SK-N-SH (cell line): ENCODE data around the gene GPT2. TPM values are rescaled to one million over a fixed set of nuclear protein-coding genes. Genes with fewer than 3 reads are reported as not detected.

ENCODE experiments used
- CTCF ChIA-PET: fragments of 300-600, 350-600 bp; formaldehyde crosslinking; extraction: SDS; loops from one replicate; lab custom pipeline; 2021; lab: Yijun Ruan, JAX
- POLR2A ChIA-PET: fragments of 350-600 bp; sonication (Branson Sonifier 250); formaldehyde crosslinking; extraction: SDS; loops from one replicate; lab custom pipeline; 2020; ENCODE audit warnings: antibody characterized with exemption, inconsistent platforms; lab: Yijun Ruan, JAX
- DNase-seq: peaks from one replicate; pipeline ENCODE4 v3.0.0; 2012
- H2AFZ ChIP-seq: fragments of 200-600 bp; sonication (generic); 2 replicates; pipeline ENCODE4 v1.8.1; 2016; ENCODE audit warnings: antibody characterized with exemption, mild to moderate bottlenecking, low read depth
- H3F3A ChIP-seq: fragments of 200-600 bp; sonication (generic); replicated peaks from 2 replicates; pipeline ENCODE3; 2016; ENCODE audit warnings: antibody characterized with exemption, mild to moderate bottlenecking; ENCODE audit not compliant: insufficient read depth
- H3K27ac ChIP-seq, 2 experiments: fragments of 200-500 bp in 1 of 2; fragments of 200-600 bp in 1 of 2; sonication (Bioruptor generic) in 1 of 2; sonication (generic), shearing (Covaris generic) in 1 of 2; 2 replicates each; pipeline versions ENCODE4 v1.5.1 to v1.6.1; 2014 to 2016; ENCODE audit warnings: low read depth in 2 of 2, inconsistent platforms in 1 of 2, low read length in 1 of 2, mild to moderate bottlenecking in 1 of 2, mixed read lengths in 1 of 2
- H3K27me3 ChIP-seq: fragments of 200-600 bp; sonication (generic), shearing (Covaris generic); 2 replicates; pipeline ENCODE4 v1.6.1; 2016; ENCODE audit warnings: mixed run types; ENCODE audit not compliant: insufficient read depth
- H3K36me3 ChIP-seq, 2 experiments: fragments of 200-500 bp in 1 of 2; fragments of 200-600 bp in 1 of 2; sonication (Bioruptor generic) in 1 of 2; sonication (generic) in 1 of 2; replicated peaks in 1 of 2; 2 replicates each; pipeline versions ENCODE3 to v1.5.1; 2014 to 2016; ENCODE audit warnings: low read length in 1 of 2, mild to moderate bottlenecking in 1 of 2; ENCODE audit not compliant: insufficient read depth in 2 of 2, control insufficient read depth in 1 of 2
- H3K4me1 ChIP-seq, 2 experiments: fragments of 200-500 bp in 1 of 2; fragments of 200-600 bp in 1 of 2; sonication (Bioruptor generic) in 1 of 2; sonication (generic), shearing (Covaris generic) in 1 of 2; 2 replicates each; pipeline versions ENCODE4 v1.5.1 to v1.6.1; 2014 to 2016; ENCODE audit warnings: low read depth in 1 of 2, low read length in 1 of 2, mixed run types in 1 of 2; ENCODE audit not compliant: insufficient read depth in 2 of 2, control insufficient read depth in 1 of 2
- H3K4me2 ChIP-seq: fragments of 200-600 bp; sonication (generic), shearing (Covaris generic); 2 replicates; pipeline ENCODE4 v1.6.1; 2017; ENCODE audit warnings: mixed run types
- H3K4me3 ChIP-seq, 2 experiments: fragments of 200-500 bp in 1 of 2; fragments of 200-600 bp in 1 of 2; sonication (Bioruptor generic) in 1 of 2; sonication (generic), shearing (Covaris generic) in 1 of 2; 2 replicates each; pipeline versions ENCODE4 v1.5.1 to v1.8.1; 2014 to 2016; ENCODE audit warnings: low read depth in 2 of 2, inconsistent platforms in 1 of 2, low read length in 1 of 2, mild to moderate bottlenecking in 1 of 2, mixed read lengths in 1 of 2, moderate library complexity in 1 of 2
- H3K79me2 ChIP-seq: fragments of 200-600 bp; sonication (generic); 2 replicates; pipeline ENCODE4 v1.8.1; 2017; ENCODE audit warnings: mild to moderate bottlenecking; ENCODE audit not compliant: insufficient read depth
- H3K9ac ChIP-seq: fragments of 200-600 bp; sonication (generic); 2 replicates; pipeline ENCODE4 v1.6.1; 2017; ENCODE audit warnings: mixed run types
- H3K9me2 ChIP-seq: fragments of 200-600 bp; sonication (generic); 2 replicates; pipeline ENCODE4 v1.6.1; 2017; ENCODE audit warnings: mixed run types
- H3K9me3 ChIP-seq: fragments of 200-600 bp; sonication (generic); 2 replicates; pipeline ENCODE4 v1.6.1; 2017; ENCODE audit warnings: mixed run types, mild to moderate bottlenecking, moderate library complexity
- H4K20me1 ChIP-seq: fragments of 200-600 bp; sonication (generic); 2 replicates; pipeline ENCODE4 v1.6.1; 2017; ENCODE audit warnings: mild to moderate bottlenecking, mixed run types; ENCODE audit not compliant: insufficient read depth
- EP300 ChIP-seq, 2 experiments: IDR thresholded peaks; 2 replicates each; pipeline versions ENCODE4 v1.4.0 to v1.6.1; 2012; ENCODE audit warnings: borderline replicate concordance in 1 of 2, low read depth in 1 of 2, low read length in 1 of 2
- EZH2phosphoT487 ChIP-seq: fragments of 200-600 bp; sonication (generic); IDR thresholded peaks from 2 replicates; pipeline ENCODE4 v1.6.1; 2017; ENCODE audit warnings: low read depth, mixed run types, mild to moderate bottlenecking, antibody characterized with exemption, moderate library complexity, borderline replicate concordance
- GATA2 ChIP-seq: sonication (generic); formaldehyde crosslinking; IDR thresholded peaks from 2 replicates; pipeline ENCODE4 v1.5.0; 2020; ENCODE audit warnings: mild to moderate bottlenecking, missing genetic modification reagents
- MEF2A ChIP-seq: IDR thresholded peaks from 2 replicates; pipeline ENCODE4 v1.4.0; 2012; ENCODE audit warnings: low read depth, borderline replicate concordance
- NFIC ChIP-seq: IDR thresholded peaks from 2 replicates; pipeline ENCODE4 v1.4.0; 2012; ENCODE audit warnings: borderline replicate concordance
- RAD21 ChIP-seq: IDR thresholded peaks from 2 replicates; pipeline ENCODE4 v1.6.1; 2012; ENCODE audit warnings: mild to moderate bottlenecking, low read length
- SMC3 ChIP-seq: IDR thresholded peaks from 2 replicates; pipeline ENCODE4 v1.6.1; 2012; ENCODE audit warnings: low read depth, low read length, improper control_type of control experiment
- USF1 ChIP-seq: IDR thresholded peaks from 2 replicates; pipeline ENCODE4 v1.4.0; 2012; ENCODE audit warnings: low read depth, borderline replicate concordance
- WGBS: methylation state at CpG from one replicate; pipeline ENCODE4 v1.1.6; 2017; ENCODE audit warnings: low lambda C conversion rate; 5-methylcytosine and 5-hydroxymethylcytosine counted together
- polyA plus RNA-seq, 3 experiments: library from polyadenylated mRNA; depleted of rRNA; stranded (reverse); fragments of >200 nt; gene quantifications; 2 replicates each; pipeline ENCODE4 v1.2.3, GENCODE V29; 2012
- TF ChIP-seq, protein P1 (sequence below): fragments of 200-600 bp; sonication (generic); IDR thresholded peaks from 2 replicates; pipeline ENCODE4 v1.6.1; 2017; ENCODE audit warnings: antibody characterized with exemption, mild to moderate bottlenecking, moderate library complexity

The GPT2 gene
- polyA plus RNA-seq, 1 of the 3 experiments (the other 2 are of a cell fraction) = 19.9 TPM

GRCh38 chr16:46908540-46909372 is 24.6 kb downstream of the GPT2 start:
- no peak overlapping the region for H3K4me3 ChIP-seq
- CTCF ChIA-PET = interaction anchor here (0.6 to 16.0 kb wide), 32 partner anchors 8 to 1256 kb away, joined by 3 to 231 read pairs (median 6); partner anchors contain the start of gene GPT2
- no peaks in the 10 kb centered on the region for H3K79me2 ChIP-seq
- no peak overlapping the region for H3K4me2 ChIP-seq
- H3F3A ChIP-seq = no peaks in the 10 kb centered on the region
- POLR2A ChIA-PET = interaction anchor here (1.0 kb wide), 1 partner anchor 55 kb away, joined by 4 read pairs; no protein-coding TSS in a partner anchor
- WGBS = 41% methylated on average over 6 of the region's 6 CpGs
- no peak overlapping the region for H2AFZ ChIP-seq
- no peaks in the 10 kb centered on the region for H3K9me2 ChIP-seq
- peaks cover 23 to 31% of the 10 kb centered on the region in 2 experiments for H3K36me3 ChIP-seq
- H3K9ac ChIP-seq = no peak overlapping the region
- no peaks in the 10 kb centered on the region for H4K20me1 ChIP-seq
- peak; percentile 84 for DNase-seq
- no peak for TF ChIP-seq USF1
- TF ChIP-seq, protein P1, sequence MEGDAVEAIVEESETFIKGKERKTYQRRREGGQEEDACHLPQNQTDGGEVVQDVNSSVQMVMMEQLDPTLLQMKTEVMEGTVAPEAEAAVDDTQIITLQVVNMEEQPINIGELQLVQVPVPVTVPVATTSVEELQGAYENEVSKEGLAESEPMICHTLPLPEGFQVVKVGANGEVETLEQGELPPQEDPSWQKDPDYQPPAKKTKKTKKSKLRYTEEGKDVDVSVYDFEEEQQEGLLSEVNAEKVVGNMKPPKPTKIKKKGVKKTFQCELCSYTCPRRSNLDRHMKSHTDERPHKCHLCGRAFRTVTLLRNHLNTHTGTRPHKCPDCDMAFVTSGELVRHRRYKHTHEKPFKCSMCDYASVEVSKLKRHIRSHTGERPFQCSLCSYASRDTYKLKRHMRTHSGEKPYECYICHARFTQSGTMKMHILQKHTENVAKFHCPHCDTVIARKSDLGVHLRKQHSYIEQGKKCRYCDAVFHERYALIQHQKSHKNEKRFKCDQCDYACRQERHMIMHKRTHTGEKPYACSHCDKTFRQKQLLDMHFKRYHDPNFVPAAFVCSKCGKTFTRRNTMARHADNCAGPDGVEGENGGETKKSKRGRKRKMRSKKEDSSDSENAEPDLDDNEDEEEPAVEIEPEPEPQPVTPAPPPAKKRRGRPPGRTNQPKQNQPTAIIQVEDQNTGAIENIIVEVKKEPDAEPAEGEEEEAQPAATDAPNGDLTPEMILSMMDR = peak; percentile 66
- TF ChIP-seq RAD21 = peak; percentile 71
- no peak for TF ChIP-seq GATA2
- TF ChIP-seq EP300 (IDR thresholded peaks at IDR 0.05; ENCODE audit: borderline replicate concordance in 1 of 2, low read depth in 1 of 2, low read length in 1 of 2) = no peak
- peak; percentile 85 for TF ChIP-seq SMC3
- no peak overlapping the region for H3K27ac ChIP-seq
- no peaks in the 10 kb centered on the region for H3K9me3 ChIP-seq
- no peaks in the 10 kb centered on the region; a peak in 1 of 4 replicates for H3K4me1 ChIP-seq
- H3K27me3 ChIP-seq = no peaks in the 10 kb centered on the region

DNA sequence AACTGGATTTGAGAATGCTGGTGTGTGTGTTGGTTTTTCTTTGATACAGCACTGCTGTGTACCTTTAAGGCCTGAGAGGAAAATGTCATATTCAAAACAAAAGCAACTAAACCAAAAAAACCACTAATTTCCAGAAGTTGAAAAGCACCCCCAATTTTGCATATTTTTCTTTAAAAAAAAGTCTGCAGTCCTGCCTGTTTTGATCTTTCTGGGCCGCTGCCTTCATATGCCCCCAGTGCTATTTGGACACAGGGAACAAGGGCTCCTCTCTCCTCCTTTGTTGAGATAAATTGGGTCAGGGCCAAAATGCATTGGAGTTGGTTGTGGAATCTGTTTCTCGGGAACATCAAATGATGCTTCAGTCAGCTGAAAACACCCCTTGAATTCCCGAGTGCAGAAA is 26.9 kb downstream of the GPT2 start:
- ChIA-PET CTCF (interaction anchor here (1.3 to 16.0 kb wide), 3 partner anchors 19 to 58 kb away, joined by 5 to 231 read pairs (median 11); no protein-coding TSS in a partner anchor), POLR2A (no interaction called here)
- Histone ChIP-seq H3K27me3 (no peaks in the 10 kb centered on the region), H4K20me1 (no peaks in the 10 kb centered on the region), H3K9me3 (no peaks in the 10 kb centered on the region), H3K27ac (no peak overlapping the region), H3K4me2 (no peak overlapping the region), H3K9ac (no peak overlapping the region), H3K79me2 (no peaks in the 10 kb centered on the region), H3K36me3 (peaks cover 23 to 33% of the 10 kb centered on the region in 2 experiments), H3K4me3 (no peak overlapping the region), H3K4me1 (no peaks in the 10 kb centered on the region; a peak in 1 of 4 replicates), H2AFZ (no peak overlapping the region), H3K9me2 (no peaks in the 10 kb centered on the region), H3F3A (no peaks in the 10 kb centered on the region)
- TF ChIP-seq EZH2phosphoT487 (no peak), NFIC (no peak), MEF2A (no peak)
- WGBS = 96% methylated on average over 3 of the region's 3 CpGs
- no peak for DNase-seq
